ENCODE data around the gene RSBN1L.

DNA sequence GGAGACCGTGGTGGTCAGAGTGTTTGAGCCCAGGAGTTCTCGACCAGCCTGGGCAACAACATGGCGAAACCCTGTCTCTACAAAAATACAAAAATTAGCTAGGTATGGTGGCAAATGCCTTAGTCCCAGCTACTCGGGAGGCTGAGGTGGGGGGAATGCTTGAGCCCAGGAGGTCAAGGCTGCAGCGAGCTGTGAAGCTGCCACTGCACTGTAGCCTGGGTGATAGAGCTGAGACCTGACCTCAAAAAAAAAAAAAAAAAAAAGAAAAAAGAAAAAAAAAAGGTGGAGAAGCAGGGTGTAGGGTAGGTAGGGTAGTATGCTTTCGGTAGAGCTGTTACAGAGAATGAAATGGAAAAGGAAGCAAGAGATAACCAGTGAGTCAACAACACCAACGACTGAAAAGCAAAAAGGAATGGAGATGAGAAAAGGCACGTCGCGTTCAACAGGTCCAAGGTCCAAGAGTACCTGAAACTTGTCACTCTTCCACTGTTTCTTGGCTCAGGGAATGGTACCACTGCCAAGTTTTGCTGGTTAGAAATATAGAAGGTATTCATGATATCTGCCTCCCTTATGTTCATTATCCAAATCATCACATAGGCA is 4.3 kb upstream of the RSBN1L start:
- TF ChIP-seq, protein P1, sequence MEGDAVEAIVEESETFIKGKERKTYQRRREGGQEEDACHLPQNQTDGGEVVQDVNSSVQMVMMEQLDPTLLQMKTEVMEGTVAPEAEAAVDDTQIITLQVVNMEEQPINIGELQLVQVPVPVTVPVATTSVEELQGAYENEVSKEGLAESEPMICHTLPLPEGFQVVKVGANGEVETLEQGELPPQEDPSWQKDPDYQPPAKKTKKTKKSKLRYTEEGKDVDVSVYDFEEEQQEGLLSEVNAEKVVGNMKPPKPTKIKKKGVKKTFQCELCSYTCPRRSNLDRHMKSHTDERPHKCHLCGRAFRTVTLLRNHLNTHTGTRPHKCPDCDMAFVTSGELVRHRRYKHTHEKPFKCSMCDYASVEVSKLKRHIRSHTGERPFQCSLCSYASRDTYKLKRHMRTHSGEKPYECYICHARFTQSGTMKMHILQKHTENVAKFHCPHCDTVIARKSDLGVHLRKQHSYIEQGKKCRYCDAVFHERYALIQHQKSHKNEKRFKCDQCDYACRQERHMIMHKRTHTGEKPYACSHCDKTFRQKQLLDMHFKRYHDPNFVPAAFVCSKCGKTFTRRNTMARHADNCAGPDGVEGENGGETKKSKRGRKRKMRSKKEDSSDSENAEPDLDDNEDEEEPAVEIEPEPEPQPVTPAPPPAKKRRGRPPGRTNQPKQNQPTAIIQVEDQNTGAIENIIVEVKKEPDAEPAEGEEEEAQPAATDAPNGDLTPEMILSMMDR (optimal IDR thresholded peaks at IDR 0.05 in 1 of 3, IDR thresholded peaks at IDR 0.05 in 1 of 3, conservative IDR thresholded peaks at IDR 0.05 in 1 of 3; ENCODE audit: extremely low read depth in 1 of 3, insufficient read depth in 2 of 3, low read length in 3 of 3): no peak
- no peak for TF ChIP-seq EZH2 (IDR thresholded peaks at IDR 0.05; ENCODE audit: low read length)

Measured in keratinocyte (primary cell).